ENCODE data around the gene ATP5PD. TPM values are rescaled to one million over a fixed set of nuclear protein-coding genes. Genes with fewer than 3 reads are reported as not detected.

The ATP5PD gene
- total RNA-seq, 1 donor from 2014 or later, result 155 TPM

GRCh38 chr17:75059369-75060345 lies 12.9 kb upstream of the ATP5PD start:
- no peaks in the 10 kb centered on the region for H3K9me3 ChIP-seq
- H3K4me1 ChIP-seq, result peaks cover 11% of the 10 kb centered on the region
- H3K4me3 ChIP-seq, result no peak overlapping the region
- intact Hi-C loops (cut with DNase I), result loop anchor here (10.0 kb wide), 1 partner anchor 115 kb away; no protein-coding TSS in a partner anchor
- DNase-seq, result no peak
- ATAC-seq, result peak; percentile 85
- TF ChIP-seq, protein P1, sequence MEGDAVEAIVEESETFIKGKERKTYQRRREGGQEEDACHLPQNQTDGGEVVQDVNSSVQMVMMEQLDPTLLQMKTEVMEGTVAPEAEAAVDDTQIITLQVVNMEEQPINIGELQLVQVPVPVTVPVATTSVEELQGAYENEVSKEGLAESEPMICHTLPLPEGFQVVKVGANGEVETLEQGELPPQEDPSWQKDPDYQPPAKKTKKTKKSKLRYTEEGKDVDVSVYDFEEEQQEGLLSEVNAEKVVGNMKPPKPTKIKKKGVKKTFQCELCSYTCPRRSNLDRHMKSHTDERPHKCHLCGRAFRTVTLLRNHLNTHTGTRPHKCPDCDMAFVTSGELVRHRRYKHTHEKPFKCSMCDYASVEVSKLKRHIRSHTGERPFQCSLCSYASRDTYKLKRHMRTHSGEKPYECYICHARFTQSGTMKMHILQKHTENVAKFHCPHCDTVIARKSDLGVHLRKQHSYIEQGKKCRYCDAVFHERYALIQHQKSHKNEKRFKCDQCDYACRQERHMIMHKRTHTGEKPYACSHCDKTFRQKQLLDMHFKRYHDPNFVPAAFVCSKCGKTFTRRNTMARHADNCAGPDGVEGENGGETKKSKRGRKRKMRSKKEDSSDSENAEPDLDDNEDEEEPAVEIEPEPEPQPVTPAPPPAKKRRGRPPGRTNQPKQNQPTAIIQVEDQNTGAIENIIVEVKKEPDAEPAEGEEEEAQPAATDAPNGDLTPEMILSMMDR (IDR thresholded peaks at IDR 0.05), result peak; percentile 50
- H3K27me3 ChIP-seq, result no peaks in the 10 kb centered on the region
- H3K36me3 ChIP-seq, result peaks cover 55% of the 10 kb centered on the region
- peak overlapping the region; percentile 55 for H3K27ac ChIP-seq

- no peaks in the 10 kb centered on the region for H3K9me3 ChIP-seq
- TF ChIP-seq, protein P1 (IDR thresholded peaks at IDR 0.05), result no peak
- H3K4me1 ChIP-seq, result peaks cover 16% of the 10 kb centered on the region
- no peaks in the 10 kb centered on the region for H3K27me3 ChIP-seq
- no peak overlapping the region for H3K4me3 ChIP-seq
- intact Hi-C loops (cut with DNase I), result no loop called here
- no peak overlapping the region for H3K27ac ChIP-seq
- DNase-seq (no peak), ATAC-seq (no peak)
- H3K36me3 ChIP-seq, result peaks cover 45% of the 10 kb centered on the region
Measured at GRCh38 chr17:75051941-75052340, 5.2 kb upstream of the ATP5PD start.

DNA sequence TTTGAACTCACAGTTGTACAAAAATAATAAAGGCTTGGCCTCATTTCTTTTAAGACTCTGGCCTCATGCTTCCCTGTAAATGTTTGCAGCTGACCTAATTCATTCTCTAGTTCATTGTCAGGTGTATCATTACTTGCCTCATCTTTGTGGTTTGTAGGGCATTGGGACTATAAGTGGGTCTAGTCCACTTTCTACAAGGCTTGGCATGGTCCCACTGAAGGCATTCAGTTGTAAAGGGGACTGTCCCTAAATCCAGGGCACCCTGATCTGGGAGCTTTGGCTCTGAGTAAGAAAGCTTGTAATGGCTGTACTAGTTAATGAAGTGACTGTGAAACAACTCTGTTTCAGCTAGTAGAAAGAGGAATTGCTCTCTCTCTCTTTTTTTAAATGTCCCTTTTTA lies 2.9 kb upstream of the ATP5PD start:
- Histone ChIP-seq H3K36me3 (peaks cover 28% of the 10 kb centered on the region), H3K4me3 (no peak overlapping the region)
- TF ChIP-seq, protein P1 (IDR thresholded peaks at IDR 0.05), result no peak

GRCh38 chr17:75049057-75049456 lies 2.3 kb upstream of the ATP5PD start:
- H3K27me3 ChIP-seq, result no peaks in the 10 kb centered on the region
- no peaks in the 10 kb centered on the region for H3K9me3 ChIP-seq
- H3K4me1 ChIP-seq, result peaks cover 25% of the 10 kb centered on the region
- H3K36me3 ChIP-seq, result peaks cover 24% of the 10 kb centered on the region
- TF ChIP-seq, protein P1 (IDR thresholded peaks at IDR 0.05), result no peak
- no peak for DNase-seq
- H3K27ac ChIP-seq, result no peak overlapping the region
- H3K4me3 ChIP-seq, result no peak overlapping the region
- ATAC-seq, result no peak
- intact Hi-C loops (cut with DNase I), result no loop called here

More for the DNA sequence above, 2.9 kb upstream of the ATP5PD start:
- Histone ChIP-seq H3K27ac (no peak overlapping the region), H3K27me3 (no peaks in the 10 kb centered on the region), H3K9me3 (no peaks in the 10 kb centered on the region), H3K4me1 (peaks cover 25% of the 10 kb centered on the region)
- DNase-seq (no peak), ATAC-seq (no peak)
- intact Hi-C loops (cut with DNase I), result no loop called here

GRCh38 chr17:75048249-75048878 lies 1.6 kb upstream of the ATP5PD start:
- peaks cover 25% of the 10 kb centered on the region for H3K4me1 ChIP-seq
- TF ChIP-seq, protein P1 (IDR thresholded peaks at IDR 0.05), result no peak
- H3K27ac ChIP-seq, result peak overlapping the region; percentile 78
- peaks cover 17% of the 10 kb centered on the region for H3K36me3 ChIP-seq
- intact Hi-C loops (cut with DNase I), result no loop called here
- no peaks in the 10 kb centered on the region for H3K9me3 ChIP-seq
- ATAC-seq (no peak), DNase-seq (no peak)
- H3K27me3 ChIP-seq, result no peaks in the 10 kb centered on the region
- H3K4me3 ChIP-seq, result peak overlapping the region; percentile 98
